ENCODE data around the gene CDH23.
A peak's percentile ranks its signal among the peaks of the same experiment; 100 is the strongest.

Gene CDH23

GRCh38 chr10:71467569-71468362, 71.0 kb downstream of the CDH23 start:
- intact Hi-C loops (cut with DNase I): no loop called here
- DNase-seq: no peak

GRCh38 chr10:71468363-71469094, 71.8 kb downstream of the CDH23 start:
- intact Hi-C loops (cut with DNase I): no loop called here
- DNase-seq: no peak

GRCh38 chr10:71471006-71471405, 74.3 kb downstream of the CDH23 start:
- DNase-seq: no peak
- intact Hi-C loops (cut with DNase I): no loop called here

DNA sequence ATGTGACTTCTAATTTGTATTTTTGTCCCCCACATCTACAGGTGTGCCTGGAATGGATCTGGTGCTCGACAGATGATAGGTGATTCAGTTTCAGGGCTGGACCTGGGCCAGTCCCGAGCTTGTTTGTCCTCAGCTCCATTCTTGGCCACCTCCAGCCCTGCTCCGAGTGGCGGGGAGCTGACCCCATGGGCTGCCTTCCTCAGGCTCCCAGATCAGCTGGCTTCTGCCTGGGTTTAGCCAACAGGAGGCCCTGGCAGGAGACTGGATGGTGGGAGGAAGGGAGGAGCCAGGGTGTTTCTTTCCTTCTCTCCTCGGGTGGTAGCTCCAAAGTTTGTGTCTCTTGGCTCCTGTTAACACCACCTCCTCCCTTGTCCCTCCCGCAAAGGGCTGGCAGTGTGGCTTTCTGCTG, 75.2 kb downstream of the CDH23 start:
- intact Hi-C loops (cut with DNase I): no loop called here
- no peak for DNase-seq

- no peak for DNase-seq
- intact Hi-C loops (cut with DNase I): no loop called here
Observed at GRCh38 chr10:71472466-71472865, 75.7 kb downstream of the CDH23 start.

DNA sequence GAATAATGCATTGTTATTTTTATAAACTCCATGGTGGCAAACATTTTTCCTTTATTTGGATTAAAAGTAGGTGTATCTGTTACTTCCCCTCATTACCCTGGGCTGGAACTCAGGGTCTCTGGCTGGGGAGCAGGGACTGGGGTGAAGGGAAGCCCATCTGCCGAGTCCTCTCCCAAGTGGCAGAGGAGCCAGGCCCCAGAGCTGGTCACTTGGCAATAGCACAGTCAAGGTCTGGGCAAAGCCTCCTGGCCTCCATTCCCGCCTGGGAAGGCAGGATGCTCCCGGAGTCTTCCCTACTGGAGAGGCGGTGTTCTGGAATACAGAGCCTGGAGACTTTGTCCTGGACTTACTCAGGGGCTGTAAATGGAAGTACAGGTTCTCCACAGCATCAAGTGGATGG, 76.2 kb downstream of the CDH23 start:
- intact Hi-C loops (cut with DNase I): no loop called here
- no peak for DNase-seq

- intact Hi-C loops (cut with DNase I): no loop called here
Observed at GRCh38 chr10:71473671-71474599, 77.2 kb downstream of the CDH23 start.

GRCh38 chr10:71474702-71475242, 78.1 kb downstream of the CDH23 start:
- no peak for DNase-seq
- intact Hi-C loops (cut with DNase I): no loop called here

More at GRCh38 chr10:71473671-71474599, 77.2 kb downstream of the CDH23 start:
- peak in 7 of 42 donors; percentile 14 to 42 (median 17) for DNase-seq

GRCh38 chr10:71475243-71475871, 78.6 kb downstream of the CDH23 start:
- intact Hi-C loops (cut with DNase I): no loop called here

DNA sequence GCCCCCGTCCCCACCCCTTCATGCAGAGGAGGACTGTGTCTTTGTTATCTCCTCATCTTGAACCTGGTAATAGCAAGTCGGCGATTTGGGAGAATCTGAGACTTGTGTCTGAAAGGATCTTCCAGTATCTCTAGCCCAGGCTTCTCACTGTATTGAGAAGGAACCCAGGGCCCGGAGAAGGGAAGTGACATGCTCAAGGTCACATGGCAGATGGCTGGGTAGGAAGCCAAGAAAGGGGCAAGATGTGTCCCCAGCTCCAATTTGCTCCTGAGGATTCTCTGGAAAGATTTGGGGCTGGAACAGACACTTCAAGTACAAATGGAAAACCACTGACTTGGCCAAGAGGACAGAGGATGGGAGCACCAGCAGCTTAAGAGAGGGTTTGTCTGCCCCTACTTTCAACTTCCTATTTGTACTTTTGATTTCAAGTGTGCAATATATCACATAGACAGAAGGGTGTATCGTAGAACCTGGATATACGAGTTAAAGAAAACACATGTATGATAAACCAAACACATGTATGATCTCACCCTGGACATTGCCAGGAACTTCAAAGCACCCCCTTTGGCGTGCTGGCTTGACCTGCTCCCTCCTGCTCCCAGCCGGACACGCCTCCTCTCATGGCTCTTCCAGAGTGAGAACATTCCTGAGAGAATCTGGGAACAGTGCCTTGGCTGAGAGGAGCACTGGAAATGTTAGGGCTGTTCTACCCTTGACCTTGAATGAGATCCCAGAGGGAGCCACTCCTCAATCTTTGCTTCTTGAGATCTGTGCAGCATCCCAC, 79.7 kb downstream of the CDH23 start:
- intact Hi-C loops (cut with DNase I): no loop called here
- no peak for DNase-seq

More at GRCh38 chr10:71475243-71475871, 78.6 kb downstream of the CDH23 start:
- DNase-seq: peak in 1 of 42 donors; percentile 13

DNA sequence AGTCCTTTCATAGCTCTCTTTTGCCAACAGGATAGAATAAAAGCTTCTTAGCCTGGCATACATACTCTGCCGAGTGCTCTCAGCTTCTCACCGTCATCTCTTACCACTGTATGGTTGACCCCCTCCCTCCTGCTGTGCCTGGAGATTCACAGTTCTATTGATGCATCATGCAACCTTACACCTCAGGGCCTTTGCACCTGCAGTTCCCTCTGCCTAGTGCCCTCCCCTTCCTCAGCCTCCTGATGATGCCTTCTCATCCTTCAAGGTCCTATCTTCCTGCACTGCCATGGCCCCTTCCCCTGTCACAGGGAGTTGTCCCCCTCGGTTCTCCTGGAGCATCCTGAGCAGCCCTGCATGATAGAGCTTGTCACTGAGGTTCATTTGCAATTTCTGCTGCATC, 81.5 kb downstream of the CDH23 start:
- intact Hi-C loops (cut with DNase I): no loop called here
- no peak for DNase-seq

DNA sequence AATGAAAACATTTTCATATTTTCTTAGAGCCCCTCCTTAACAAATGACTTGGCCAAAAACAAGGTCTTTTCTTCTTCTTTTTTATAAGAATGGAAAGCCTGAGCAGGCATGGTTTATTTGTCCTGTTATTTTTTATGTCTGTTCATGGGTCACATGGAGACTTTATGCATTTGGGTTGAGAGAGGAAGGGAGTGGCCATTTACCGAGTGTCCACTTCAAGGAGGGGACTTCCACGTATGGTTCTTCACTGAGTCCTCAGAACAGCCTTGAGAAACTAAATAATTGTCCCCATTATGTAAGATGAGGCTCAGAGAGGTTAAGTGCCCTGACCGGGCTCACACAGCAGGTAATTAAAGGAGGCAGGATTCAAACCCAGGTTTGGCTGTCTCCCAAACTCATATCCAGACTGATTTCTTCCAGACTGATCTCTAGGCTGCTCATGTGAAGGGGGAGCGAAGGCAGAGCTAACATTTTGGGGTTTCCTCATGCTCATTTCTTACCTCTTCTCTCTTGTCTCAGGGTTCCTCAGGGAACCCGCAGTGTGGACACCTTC, 82.2 kb downstream of the CDH23 start:
- no peak for DNase-seq
- intact Hi-C loops (cut with DNase I): no loop called here

DNA sequence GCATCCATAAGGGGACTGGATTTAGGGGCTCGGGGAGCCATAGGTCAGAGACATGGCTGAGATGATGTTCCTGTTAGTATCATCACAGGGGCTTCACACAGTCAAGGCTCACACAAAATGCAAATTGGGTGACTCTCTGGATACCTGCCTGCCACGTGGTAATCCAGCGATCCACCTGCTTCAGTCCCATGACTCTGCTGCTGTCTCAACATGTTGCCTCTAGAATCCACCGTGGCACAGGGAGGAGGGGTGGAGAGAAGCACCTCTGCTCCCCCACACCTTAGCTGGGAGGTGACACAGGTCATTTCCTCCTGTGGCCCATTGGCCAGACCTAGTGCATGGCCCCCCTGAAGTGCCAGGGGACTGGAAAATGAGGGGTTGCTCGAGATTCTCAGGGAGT, 83.1 kb downstream of the CDH23 start:
- DNase-seq: no peak
- intact Hi-C loops (cut with DNase I): no loop called here

- no peak for DNase-seq
- intact Hi-C loops (cut with DNase I): no loop called here
Observed at GRCh38 chr10:71480662-71481061, 83.9 kb downstream of the CDH23 start.

DNA sequence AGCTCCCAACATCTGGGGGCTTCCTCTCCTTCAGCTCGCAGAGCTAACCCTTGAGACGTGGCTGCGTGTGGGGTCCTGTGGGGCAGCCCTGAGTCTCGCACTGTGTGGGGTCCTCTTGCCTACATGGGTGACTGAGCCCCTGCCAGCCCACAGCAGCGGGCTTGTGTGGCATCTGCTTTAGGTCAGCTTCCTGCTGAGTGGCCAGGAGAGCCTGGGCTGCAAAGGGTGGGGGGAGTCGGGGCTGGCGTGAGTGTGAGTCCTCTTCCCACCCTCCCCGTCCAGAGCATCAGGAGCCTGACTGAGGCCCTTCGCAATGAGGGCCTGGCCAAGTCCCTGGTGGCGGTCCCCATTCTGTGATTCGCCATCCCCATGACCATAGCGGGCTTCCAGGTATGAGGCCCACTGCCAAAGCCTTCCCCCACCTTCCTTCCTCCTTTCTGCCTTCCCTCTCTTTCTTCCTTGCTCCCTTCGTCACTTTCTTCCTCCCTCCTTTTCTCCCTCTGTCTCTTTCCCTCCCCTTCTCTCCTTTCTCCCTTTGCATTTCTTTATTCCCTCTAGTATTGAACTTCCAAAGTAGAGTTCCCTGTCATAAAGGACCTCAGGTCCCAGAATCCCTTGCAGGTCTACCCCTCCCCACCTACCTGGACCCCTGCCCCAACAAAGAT, 85.2 kb downstream of the CDH23 start:
- intact Hi-C loops (cut with DNase I): no loop called here

GRCh38 chr10:71482620-71483019, 85.9 kb downstream of the CDH23 start:
- DNase-seq: no peak
- intact Hi-C loops (cut with DNase I): no loop called here

More for the DNA sequence above, 85.2 kb downstream of the CDH23 start:
- no peak for DNase-seq

- intact Hi-C loops (cut with DNase I): no loop called here
- DNase-seq: no peak
Observed at GRCh38 chr10:71483135-71483534, 86.4 kb downstream of the CDH23 start.
